ENCODE data around the gene TUBB.

GRCh38 chr6:30676660-30677285 lies 43.4 kb upstream of the TUBB start:
- TF ChIP-seq CTCF (conservative IDR thresholded peaks at IDR 0.05; ENCODE audit: low read length) (no peak), EZH2phosphoT487 (IDR thresholded peaks at IDR 0.05; ENCODE audit: borderline replicate concordance, low read depth, low read length) (no peak)

Measured in OCI-LY7 (cell line).